Measurements from ENCODE around the gene WWP2. TPM values are rescaled to one million over a fixed set of nuclear protein-coding genes. Genes with fewer than 3 reads are reported as not detected.
"Not testable (repeated sequence)": the region's sequence is repeated elsewhere in the genome, so short reads cannot be mapped to it uniquely, and the experiment has no call there.

The WWP2 gene
- total and polyA plus RNA-seq, 2 donors (not counting 3 experiments of a cell fraction or from before 2014, with no cell fraction given) = 17.9 to 44.9 TPM

- H4K20me1 ChIP-seq (replicated peaks; ENCODE audit: control insufficient read depth, extremely low read depth, insufficient read depth, low read length); intact Hi-C loops (cut with micrococcal nuclease); H3K9ac ChIP-seq (replicated peaks; ENCODE audit: extremely low read depth, insufficient read depth, low read length); H3K36me3 ChIP-seq (ENCODE audit: control insufficient read depth in 2 of 2, extremely low read depth in 1 of 2, insufficient read depth in 2 of 2, low read length in 2 of 2); H3K79me2 ChIP-seq (ENCODE audit: control insufficient read depth, insufficient read depth, low read length); BruUV-seq (replicated peaks); FAIRE-seq; H3K9me1 ChIP-seq (replicated peaks; ENCODE audit: control insufficient read depth, extremely low read depth, insufficient read depth, low read length); dilution Hi-C loops (cut with MboI; ENCODE audit: extremely low pct_ligation_motif_present, low sequenced_read_pairs); DNase-seq (ENCODE audit: low read depth, low spot score); H3K27ac ChIP-seq (ENCODE audit: insufficient read depth, low read depth, low read length); H3K4me1 ChIP-seq (ENCODE audit: control insufficient read depth, extremely low read depth, insufficient read depth, low read length); H3K9me3 ChIP-seq (replicated peaks; ENCODE audit: control insufficient read depth, insufficient read depth, low read length); H3K27me3 ChIP-seq (ENCODE audit: control insufficient read depth in 2 of 2, insufficient read depth in 2 of 2, low read length in 2 of 2); CTCF ChIA-PET; POLR2A ChIA-PET: not testable (repeated sequence)
- Histone ChIP-seq H3K4me3 (replicated peaks in 1 of 3; ENCODE audit: insufficient read depth in 1 of 3, low read depth in 1 of 3, low read length in 3 of 3) (peak overlapping the region in 1 of 3 experiments; percentile 35), H3K4me2 (ENCODE audit: insufficient read depth, low read length) (peak overlapping the region; percentile 31), H2AFZ (ENCODE audit: low read depth, low read length) (peak overlapping the region; percentile 70)
These were observed 203.0 kb downstream of the WWP2 start for GRCh38 chr16:69964960-69965660.

- CTCF ChIA-PET; intact Hi-C loops (cut with micrococcal nuclease); H4K20me1 ChIP-seq (replicated peaks; ENCODE audit: control insufficient read depth, extremely low read depth, insufficient read depth, low read length); H3K27ac ChIP-seq (ENCODE audit: insufficient read depth, low read depth, low read length); H3K36me3 ChIP-seq (ENCODE audit: control insufficient read depth in 2 of 2, extremely low read depth in 1 of 2, insufficient read depth in 2 of 2, low read length in 2 of 2); H3K4me2 ChIP-seq (ENCODE audit: insufficient read depth, low read length); H3K27me3 ChIP-seq (ENCODE audit: control insufficient read depth in 2 of 2, insufficient read depth in 2 of 2, low read length in 2 of 2); POLR2A ChIA-PET; DNase-seq (ENCODE audit: low read depth, low spot score); H3K9me1 ChIP-seq (replicated peaks; ENCODE audit: control insufficient read depth, extremely low read depth, insufficient read depth, low read length); dilution Hi-C loops (cut with MboI; ENCODE audit: extremely low pct_ligation_motif_present, low sequenced_read_pairs); BruUV-seq (replicated peaks); H2AFZ ChIP-seq (ENCODE audit: low read depth, low read length); H3K9ac ChIP-seq (replicated peaks; ENCODE audit: extremely low read depth, insufficient read depth, low read length); H3K79me2 ChIP-seq (ENCODE audit: control insufficient read depth, insufficient read depth, low read length); FAIRE-seq; H3K9me3 ChIP-seq (replicated peaks; ENCODE audit: control insufficient read depth, insufficient read depth, low read length); H3K4me1 ChIP-seq (ENCODE audit: control insufficient read depth, extremely low read depth, insufficient read depth, low read length): not testable (repeated sequence)
- peak overlapping the region in 1 of 3 experiments; percentile 35 for H3K4me3 ChIP-seq (replicated peaks in 1 of 3; ENCODE audit: insufficient read depth in 1 of 3, low read depth in 1 of 3, low read length in 3 of 3)
These were observed 203.5 kb downstream of the WWP2 start for GRCh38 chr16:69965661-69966054.

- DNase-seq (ENCODE audit: low read depth, low spot score); CTCF ChIA-PET: not testable (repeated sequence)
These were observed 205.6 kb downstream of the WWP2 start for GRCh38 chr16:69967688-69968087.

GRCh38 chr16:69968125-69968524, 206.0 kb downstream of the WWP2 start:
- H3K27ac ChIP-seq (ENCODE audit: insufficient read depth, low read depth, low read length); BruUV-seq (replicated peaks); intact Hi-C loops (cut with micrococcal nuclease); H3K4me2 ChIP-seq (ENCODE audit: insufficient read depth, low read length); FAIRE-seq; DNase-seq (ENCODE audit: low read depth, low spot score); H3K9me1 ChIP-seq (replicated peaks; ENCODE audit: control insufficient read depth, extremely low read depth, insufficient read depth, low read length); H3K9ac ChIP-seq (replicated peaks; ENCODE audit: extremely low read depth, insufficient read depth, low read length); H3K79me2 ChIP-seq (ENCODE audit: control insufficient read depth, insufficient read depth, low read length); H3K4me3 ChIP-seq (replicated peaks in 1 of 3; ENCODE audit: insufficient read depth in 1 of 3, low read depth in 1 of 3, low read length in 3 of 3); dilution Hi-C loops (cut with MboI; ENCODE audit: extremely low pct_ligation_motif_present, low sequenced_read_pairs); H3K4me1 ChIP-seq (ENCODE audit: control insufficient read depth, extremely low read depth, insufficient read depth, low read length); H3K9me3 ChIP-seq (replicated peaks; ENCODE audit: control insufficient read depth, insufficient read depth, low read length); H3K36me3 ChIP-seq (ENCODE audit: control insufficient read depth in 2 of 2, extremely low read depth in 1 of 2, insufficient read depth in 2 of 2, low read length in 2 of 2); H2AFZ ChIP-seq (ENCODE audit: low read depth, low read length); H4K20me1 ChIP-seq (replicated peaks; ENCODE audit: control insufficient read depth, extremely low read depth, insufficient read depth, low read length); POLR2A ChIA-PET; H3K27me3 ChIP-seq (ENCODE audit: control insufficient read depth in 2 of 2, insufficient read depth in 2 of 2, low read length in 2 of 2); CTCF ChIA-PET: not testable (repeated sequence)

More at GRCh38 chr16:69967688-69968087, 205.6 kb downstream of the WWP2 start:
- H3K36me3 ChIP-seq (ENCODE audit: control insufficient read depth in 2 of 2, extremely low read depth in 1 of 2, insufficient read depth in 2 of 2, low read length in 2 of 2); H3K4me2 ChIP-seq (ENCODE audit: insufficient read depth, low read length); H3K9me1 ChIP-seq (replicated peaks; ENCODE audit: control insufficient read depth, extremely low read depth, insufficient read depth, low read length); H3K4me3 ChIP-seq (replicated peaks in 1 of 3; ENCODE audit: insufficient read depth in 1 of 3, low read depth in 1 of 3, low read length in 3 of 3); H4K20me1 ChIP-seq (replicated peaks; ENCODE audit: control insufficient read depth, extremely low read depth, insufficient read depth, low read length); intact Hi-C loops (cut with micrococcal nuclease); H3K4me1 ChIP-seq (ENCODE audit: control insufficient read depth, extremely low read depth, insufficient read depth, low read length); H3K9ac ChIP-seq (replicated peaks; ENCODE audit: extremely low read depth, insufficient read depth, low read length); dilution Hi-C loops (cut with MboI; ENCODE audit: extremely low pct_ligation_motif_present, low sequenced_read_pairs); H3K79me2 ChIP-seq (ENCODE audit: control insufficient read depth, insufficient read depth, low read length); H3K9me3 ChIP-seq (replicated peaks; ENCODE audit: control insufficient read depth, insufficient read depth, low read length); POLR2A ChIA-PET; BruUV-seq (replicated peaks); H3K27ac ChIP-seq (ENCODE audit: insufficient read depth, low read depth, low read length); H3K27me3 ChIP-seq (ENCODE audit: control insufficient read depth in 2 of 2, insufficient read depth in 2 of 2, low read length in 2 of 2); FAIRE-seq; H2AFZ ChIP-seq (ENCODE audit: low read depth, low read length): not testable (repeated sequence)

Data from endothelial cell of umbilical vein (primary cell).